HG02759 (cell line): Measurements from ENCODE around the gene SMIM27.
"Not testable (repeated sequence)": the region's sequence is repeated elsewhere in the genome, so short reads cannot be mapped to it uniquely, and the experiment has no call there.

ENCODE experiments used
- ATAC-seq: cut with Tn5 transposase; IDR thresholded peaks from one replicate; pipeline ENCODE4 v1.9.1; 2021; ENCODE audit warnings: mild to moderate bottlenecking, moderate library complexity; ENCODE audit not compliant: unreplicated experiment

The SMIM27 gene, protein sequence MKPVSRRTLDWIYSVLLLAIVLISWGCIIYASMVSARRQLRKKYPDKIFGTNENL

DNA sequence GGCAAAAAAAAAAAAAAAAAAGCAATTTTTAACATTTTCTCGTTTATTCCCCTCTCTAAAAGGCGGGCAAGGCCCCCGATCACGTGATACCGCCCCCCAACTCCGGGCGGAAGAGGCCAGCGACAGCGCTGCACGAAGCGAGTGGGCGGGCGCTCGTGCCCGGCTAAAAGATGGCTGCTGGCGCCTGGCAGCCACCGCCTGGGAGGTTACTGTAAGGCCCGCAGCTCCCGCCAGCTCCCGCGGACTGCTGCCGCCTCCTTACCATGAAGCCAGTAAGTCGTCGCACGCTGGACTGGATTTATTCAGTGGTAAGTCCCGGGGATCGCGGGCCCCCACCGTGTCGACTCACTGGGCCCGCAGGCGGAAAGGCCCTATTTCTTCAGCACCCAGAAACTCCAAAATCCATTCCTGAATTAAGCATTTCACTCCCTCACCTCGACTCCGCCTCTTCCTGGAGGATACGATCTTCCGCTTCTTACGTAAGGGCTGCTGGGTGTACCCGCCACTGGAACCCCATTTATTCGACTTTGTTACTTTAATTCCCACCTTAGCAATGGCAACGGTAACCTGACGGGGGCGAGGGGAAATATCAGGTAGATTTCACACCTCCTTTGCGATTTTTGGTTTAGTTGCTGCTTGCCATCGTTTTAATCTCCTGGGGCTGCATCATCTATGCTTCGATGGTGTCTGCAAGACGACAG, at the start of gene SMIM27, which contains the start of gene TOPORS:
Gene SMIM27 (plus strand): TSS at position 156 of the 701 bp plus-strand sequence. CDS start 108 bp downstream, at position 264.
Gene TOPORS (minus strand): TSS at position 415 of the 701 bp plus-strand sequence. CDS start 150 bp downstream, at position 265.
- peak; percentile 77 for ATAC-seq

DNA sequence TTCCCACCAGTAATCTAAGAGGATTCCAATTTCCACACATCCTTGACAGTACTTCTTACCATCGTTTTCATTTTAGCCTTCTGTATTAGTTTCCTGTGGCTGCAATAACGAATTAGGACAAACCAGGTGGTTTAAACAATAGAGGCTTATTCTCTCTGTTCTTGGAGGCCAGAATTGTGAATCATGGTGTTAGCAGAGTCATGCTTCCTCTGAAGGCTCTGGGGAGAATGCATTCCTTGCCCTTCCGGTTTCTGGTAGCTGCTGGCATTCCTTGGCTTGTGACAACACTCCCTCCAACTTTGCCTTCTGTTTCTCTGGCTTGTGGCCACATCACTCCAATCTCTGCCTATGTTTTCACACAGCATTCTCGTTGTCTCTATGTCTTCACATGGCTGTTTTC, 49.7 kb upstream of the SMIM27 start:
- no peak for ATAC-seq

DNA sequence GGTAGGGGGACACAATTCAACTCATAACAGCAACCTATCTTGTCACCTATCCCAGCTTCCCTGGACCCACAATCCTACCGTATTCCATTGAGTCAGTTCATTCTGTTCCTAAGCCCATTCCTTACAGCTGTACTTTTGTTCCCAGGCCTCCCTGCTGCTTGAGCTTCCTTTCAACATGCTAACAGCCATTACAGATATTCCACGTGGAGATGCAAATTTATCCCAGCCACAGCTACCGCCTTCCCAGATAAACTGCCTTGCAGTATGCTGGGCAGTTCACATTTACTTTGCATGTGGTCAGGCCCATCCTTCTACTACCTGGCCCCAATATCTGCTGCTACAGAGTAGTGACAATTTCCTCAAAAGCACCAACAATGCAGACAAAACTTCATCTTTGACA, 49.1 kb upstream of the SMIM27 start:
- ATAC-seq, result no peak

DNA sequence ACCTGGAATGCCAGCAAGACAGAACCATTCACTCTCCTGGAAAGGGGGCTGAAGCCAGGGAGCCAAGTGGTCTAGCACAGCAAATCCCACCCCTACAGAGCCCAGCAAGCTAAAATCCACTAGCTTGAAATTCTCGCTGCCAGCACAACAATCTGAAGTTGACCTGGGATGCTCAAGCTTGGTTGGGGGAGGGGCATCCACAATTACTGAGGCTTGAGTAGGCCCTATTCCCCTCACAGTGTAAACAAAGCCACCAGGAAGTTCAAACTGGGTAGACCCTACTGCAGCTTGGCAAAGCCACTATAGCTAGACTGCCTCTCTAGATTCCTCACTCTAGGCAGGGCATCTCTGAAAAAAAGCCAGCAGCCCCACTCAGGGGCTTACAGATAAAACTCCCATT, 43.4 kb upstream of the SMIM27 start:
- no peak for ATAC-seq

DNA sequence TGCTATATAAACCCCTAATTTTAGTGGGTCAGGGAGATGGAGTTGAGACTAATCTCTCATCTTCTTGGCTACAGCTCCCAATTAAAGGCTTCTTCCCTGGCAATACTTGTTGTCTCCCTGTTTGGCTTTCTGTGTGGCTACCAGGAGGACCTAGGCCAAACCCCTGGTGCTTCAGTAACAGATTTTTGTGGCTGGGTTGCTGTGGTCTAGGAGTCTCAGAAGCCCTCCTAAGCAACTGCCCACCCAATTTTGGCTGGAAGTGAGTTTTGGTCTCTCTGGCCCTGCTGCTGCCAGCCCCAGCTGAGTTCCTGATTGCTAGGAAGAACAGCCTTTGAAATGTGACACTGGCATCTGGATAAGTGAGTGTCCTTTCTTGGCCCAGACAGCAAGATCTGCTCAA, 35.9 kb upstream of the SMIM27 start:
- no peak for ATAC-seq

GRCh38 chr9:32518276-32518675, 33.9 kb upstream of the SMIM27 start:
- ATAC-seq, result no peak

- no peak for ATAC-seq
Observed at GRCh38 chr9:32523910-32524309, 28.2 kb upstream of the SMIM27 start.

DNA sequence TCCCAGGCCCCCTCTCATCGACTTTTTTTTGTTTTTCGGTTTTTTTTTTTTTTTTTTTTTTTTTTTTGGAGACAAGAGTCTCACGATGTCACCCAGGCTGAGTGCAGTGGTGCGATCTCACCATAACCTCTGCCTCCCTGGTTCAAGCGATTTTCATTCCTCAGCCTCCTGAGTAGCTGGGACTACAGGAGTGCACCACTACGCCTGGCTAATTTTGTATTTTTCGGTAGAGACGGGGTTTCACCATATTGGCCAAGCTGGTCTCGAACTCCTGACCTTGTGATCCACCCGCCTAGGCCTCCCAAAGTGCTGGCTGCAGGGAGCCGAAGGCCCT, 27.6 kb upstream of the SMIM27 start:
- not testable (repeated sequence) for ATAC-seq

GRCh38 chr9:32524892-32525708, 27.0 kb upstream of the SMIM27 start:
- ATAC-seq, result peak; percentile 23

GRCh38 chr9:32525709-32526030, 26.5 kb upstream of the SMIM27 start:
- no peak for ATAC-seq

DNA sequence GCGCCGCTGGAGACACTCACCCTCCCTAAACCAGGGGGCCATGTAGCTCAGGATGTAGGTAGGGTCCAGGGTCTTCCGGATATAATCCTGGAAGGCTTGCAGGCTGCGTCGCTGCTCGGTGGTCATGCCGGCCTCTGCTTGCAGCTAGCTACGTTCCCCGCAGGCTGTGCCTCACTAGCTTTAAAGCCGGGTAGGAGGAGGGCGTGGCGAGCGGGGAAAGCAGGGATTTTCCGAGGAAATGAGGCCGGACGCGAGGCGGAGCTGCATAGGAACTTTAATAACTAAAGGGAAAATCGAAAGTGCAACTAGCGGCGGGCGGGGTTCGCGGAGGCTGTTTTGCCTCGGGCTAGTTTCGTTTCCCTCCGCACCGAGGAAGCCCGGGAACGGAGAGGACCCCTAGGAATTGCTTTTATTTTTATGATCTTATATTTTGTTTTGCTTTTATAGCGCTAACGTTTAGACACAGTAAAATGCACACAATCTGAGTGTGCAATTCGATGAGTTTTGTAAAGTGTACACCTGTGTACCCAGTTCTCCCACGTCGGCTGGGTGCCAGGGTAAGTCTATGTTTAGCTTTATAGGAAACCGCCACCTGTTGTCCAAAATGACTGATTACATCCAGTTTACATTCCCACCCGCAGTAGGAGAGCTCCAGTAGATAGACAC, 26.0 kb upstream of the SMIM27 start, which contains the start of gene RIGI:
Gene RIGI (minus strand): TSS at position 156 of the 666 bp plus-strand sequence. CDS start 30 bp downstream, at position 126.
- ATAC-seq, result peak; percentile 75

DNA sequence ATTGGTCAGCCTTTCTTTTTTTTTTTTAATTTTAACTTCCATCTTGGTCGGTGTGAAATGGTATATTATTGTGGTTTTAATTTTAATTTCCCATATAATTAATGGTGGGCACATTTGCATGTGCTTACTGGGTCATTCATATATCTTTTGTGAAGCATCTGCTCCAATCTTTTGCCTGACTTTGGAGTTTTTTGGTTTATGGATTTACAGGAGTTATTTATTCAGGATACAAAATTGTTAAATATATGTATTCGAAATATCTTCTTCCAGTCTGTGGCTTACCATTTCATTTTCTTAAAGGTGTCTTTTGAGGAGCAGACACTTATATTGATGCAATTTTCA, 25.4 kb upstream of the SMIM27 start:
- no peak for ATAC-seq

DNA sequence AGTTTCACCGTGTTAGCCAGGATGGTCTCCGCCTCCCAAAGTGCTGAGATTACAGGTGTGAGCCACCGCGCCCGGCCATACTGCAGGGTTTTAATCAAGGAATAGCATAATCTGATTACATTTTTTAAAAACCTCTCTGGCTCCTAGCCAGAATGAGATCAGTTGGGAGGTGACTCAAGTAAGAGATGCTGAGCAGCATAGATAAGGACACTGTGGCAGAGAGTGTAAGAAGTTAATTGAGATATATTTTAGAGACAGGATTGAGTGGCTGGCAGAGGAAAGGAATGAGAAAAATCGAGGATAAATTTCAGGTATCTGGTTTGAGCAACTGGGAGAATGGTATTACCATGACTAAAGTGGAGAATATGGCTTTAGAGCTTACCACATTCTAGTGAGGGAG, 18.8 kb upstream of the SMIM27 start:
- no peak for ATAC-seq

- ATAC-seq, result no peak
Observed at GRCh38 chr9:32533816-32534215, 18.3 kb upstream of the SMIM27 start.

GRCh38 chr9:32543047-32543446, 9.1 kb upstream of the SMIM27 start:
- ATAC-seq, result no peak

DNA sequence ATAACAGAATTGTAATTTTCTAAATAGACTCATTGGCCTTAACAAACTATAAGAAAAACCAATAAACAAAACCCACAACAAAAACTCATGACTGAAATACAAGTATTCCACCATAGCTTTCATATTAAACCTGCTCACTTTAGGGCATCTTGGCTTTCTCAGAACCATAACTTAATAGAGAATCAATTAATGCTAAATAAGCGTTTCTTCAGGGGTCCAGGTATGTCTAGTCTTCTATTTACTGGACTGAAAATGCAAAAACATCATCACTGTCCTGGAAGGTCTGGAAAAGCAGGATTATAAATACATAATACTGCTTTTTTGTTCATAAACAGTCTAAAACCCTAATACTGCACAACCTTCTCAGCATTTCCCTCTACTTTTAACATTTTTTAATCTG, 6.2 kb upstream of the SMIM27 start:
- ATAC-seq, result no peak

DNA sequence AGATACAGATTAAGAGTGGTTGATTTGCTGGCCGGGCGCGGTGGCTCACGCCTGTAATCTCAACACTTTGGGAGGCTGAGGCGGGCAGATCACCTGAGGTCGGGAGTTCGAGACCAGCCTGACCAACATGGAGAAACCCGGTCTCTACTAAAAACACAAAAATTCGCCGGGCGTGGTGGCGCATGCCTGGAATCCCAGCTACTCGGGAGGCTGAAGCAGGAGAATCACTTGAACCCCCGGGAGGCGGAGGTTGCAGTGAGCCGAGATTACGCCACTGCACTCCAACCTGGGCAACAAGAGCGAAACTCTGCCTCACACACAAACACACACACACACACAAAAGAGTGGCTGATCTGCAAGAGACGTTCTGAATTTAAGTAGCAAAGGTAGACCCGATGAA, 3.9 kb upstream of the SMIM27 start:
- ATAC-seq, result not testable (repeated sequence)

- no peak for ATAC-seq
Observed at GRCh38 chr9:32550150-32550561, 2.0 kb upstream of the SMIM27 start.

DNA sequence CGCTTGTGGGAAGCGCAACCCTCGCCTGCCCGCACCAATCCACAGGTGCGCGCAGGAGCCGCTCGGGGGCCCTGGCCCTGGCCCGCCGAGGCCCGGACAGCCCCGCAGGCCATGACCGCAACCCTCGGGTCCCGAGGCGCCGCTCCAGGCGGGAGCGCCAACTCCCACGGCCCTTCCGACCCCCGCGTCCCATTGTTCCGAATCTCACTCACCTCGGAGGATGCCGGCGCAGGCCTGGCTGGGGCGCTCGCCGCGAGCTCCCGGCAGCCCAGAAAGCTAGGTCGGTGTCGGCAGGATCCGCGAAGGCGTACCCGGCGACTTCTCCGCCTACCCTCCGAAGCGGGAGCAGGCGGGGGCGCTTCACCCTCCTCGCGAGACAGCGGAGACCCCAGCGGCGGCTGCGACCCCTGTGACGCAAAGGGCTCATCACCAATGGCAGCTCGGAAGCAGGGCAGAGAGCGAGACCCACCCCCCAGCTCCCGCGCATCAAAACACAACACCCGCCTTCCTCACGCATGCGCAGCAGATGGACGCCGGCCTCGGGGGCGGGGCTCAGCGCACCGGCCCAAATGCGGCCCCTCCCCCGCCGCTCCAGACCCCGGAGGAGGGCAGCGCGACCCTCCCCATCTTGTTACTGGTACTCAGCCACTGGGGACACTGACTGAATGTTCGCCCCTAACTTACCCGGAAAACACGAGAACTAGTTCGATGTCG, 1.4 kb upstream of the SMIM27 start:
- peak; percentile 70 for ATAC-seq

GRCh38 chr9:32551276-32552051, 663 bp upstream of the SMIM27 start:
- ATAC-seq, result peak; percentile 4
